T-cell (primary cell): ENCODE results near the gene MRAS. TPM values are rescaled to one million over a fixed set of nuclear protein-coding genes. Genes with fewer than 3 reads are reported as not detected.
A peak's percentile ranks its signal among the peaks of the same experiment; 100 is the strongest.

ENCODE experiments used
- ATAC-seq, 4 experiments: fragments of 200-7000 bp in 3 of 4; fragments of 150-1000 bp in 1 of 4; cut with Tn5 transposase; replicated peaks in 1 of 4; 1 replicate in 3 of 4; 2 replicates in 1 of 4; pipeline ENCODE4 v1.10.0; 2021; ENCODE audit warnings: moderate library complexity in 3 of 4, mild to moderate bottlenecking in 2 of 4, moderate number of reproducible peaks in 1 of 4
- CTCF ChIA-PET, 2 donors: fragments of 300-600 bp; sonication (Branson Sonifier 250); formaldehyde crosslinking; loops; one replicate each; lab custom pipeline; 2022; ENCODE audit warnings: antibody characterized with exemption in 2 of 2; lab: Charles Lee
- POLR2A ChIA-PET, 2 donors: fragments of 300-600 bp; sonication (Branson Sonifier 250); formaldehyde crosslinking; loops; one replicate each; lab custom pipeline; 2022; ENCODE audit warnings: antibody characterized with exemption in 2 of 2; lab: Charles Lee
- DNase-seq, 35 experiments: peaks; one replicate each; pipeline versions ENCODE4 v3.0.0 to v3.0.0-alpha.2; 2013 to 2023
- H3K27ac ChIP-seq: one replicate; pipeline ENCODE4 v1.5.1; 2013; ENCODE audit warnings: low read length
- H3K27me3 ChIP-seq, 2 experiments: replicated peaks in 1 of 2; 1 replicate in 1 of 2; 2 replicates in 1 of 2; pipeline versions ENCODE4 v1.6.1 to v1.7.0; 2013; ENCODE audit warnings: low read length in 1 of 2, mixed read lengths in 1 of 2; ENCODE audit not compliant: control insufficient read depth in 2 of 2, insufficient read depth in 2 of 2; ENCODE audit errors: extremely low read depth in 1 of 2
- H3K36me3 ChIP-seq, 2 donors: 1 replicate in 1 of 2; 2 replicates in 1 of 2; pipeline versions ENCODE4 v1.6.1 to v1.7.0; 2013; ENCODE audit warnings: low read length in 1 of 2; ENCODE audit not compliant: control insufficient read depth in 2 of 2, insufficient read depth in 1 of 2; ENCODE audit errors: extremely low read depth in 1 of 2
- H3K4me1 ChIP-seq, 2 experiments: 1 replicate in 1 of 2; 2 replicates in 1 of 2; pipeline versions ENCODE4 v1.6.1 to v1.7.0; 2013; ENCODE audit warnings: low read length in 2 of 2, mixed read lengths in 1 of 2; ENCODE audit not compliant: insufficient read depth in 2 of 2, control insufficient read depth in 1 of 2; ENCODE audit errors: extremely low read depth in 1 of 2
- H3K4me3 ChIP-seq, 2 donors: 1 replicate in 1 of 2; 2 replicates in 1 of 2; pipeline versions ENCODE4 v1.5.1 to v1.7.0; 2013; ENCODE audit warnings: mild to moderate bottlenecking in 2 of 2, low read length in 1 of 2, moderate library complexity in 1 of 2; ENCODE audit not compliant: control insufficient read depth in 1 of 2; ENCODE audit errors: extremely low read depth in 1 of 2
- H3K9me3 ChIP-seq: 2 replicates; pipeline ENCODE4 v1.7.0; 2013
- H3K27ac Mint-ChIP-seq, 2 donors: one replicate each; pipeline ENCODE4 v1.8.0; 2020 to 2021; ENCODE audit warnings: mild to moderate bottlenecking in 2 of 2, mixed read lengths in 2 of 2
- H3K27me3 Mint-ChIP-seq, 2 donors: one replicate each; pipeline ENCODE4 v1.8.0; 2021 to 2022; ENCODE audit warnings: mixed read lengths in 2 of 2
- H3K36me3 Mint-ChIP-seq: one replicate; pipeline ENCODE4 v1.8.0; 2021; ENCODE audit warnings: mixed read lengths
- H3K4me1 Mint-ChIP-seq, 3 donors: one replicate each; pipeline ENCODE4 v1.8.0; 2020 to 2022; ENCODE audit warnings: mixed read lengths in 3 of 3, mild to moderate bottlenecking in 1 of 3
- H3K4me3 Mint-ChIP-seq, 3 donors: one replicate each; pipeline ENCODE4 v1.8.0; 2020 to 2022; ENCODE audit warnings: mild to moderate bottlenecking in 3 of 3, mixed read lengths in 3 of 3, moderate library complexity in 3 of 3
- H3K9me3 Mint-ChIP-seq, 3 donors: one replicate each; pipeline ENCODE4 v1.8.0; 2020 to 2022; ENCODE audit warnings: mixed read lengths in 3 of 3
- WGBS: methylation state at CpG from one replicate; pipeline ENCODE4 v1.1.5; 2013; ENCODE audit warnings: missing lambda C conversion rate; ENCODE audit not compliant: insufficient coverage; 5-methylcytosine and 5-hydroxymethylcytosine counted together
- total RNA-seq, 35 experiments: library from RNA in 6 of 35; stranded (reverse) in 6 of 35; fragments of 120-200 nt in 1 of 35; gene quantifications; one replicate each; pipeline versions ENCODE4 v1.2.1 to v1.2.4 and lab custom pipeline; 2013 to 2026

Gene MRAS
- total RNA-seq (under 1 TPM in 4 of 5 donors, not detected in 1; 0.28 to 0.49 (median 0.42) TPM), total RNA-seq (lab: John Stamatoyannopoulos, UW) (0 to 33.5 (median 0.18) reads per million in 29 experiments)
- 0.18 TPM for total RNA-seq (2013)

DNA sequence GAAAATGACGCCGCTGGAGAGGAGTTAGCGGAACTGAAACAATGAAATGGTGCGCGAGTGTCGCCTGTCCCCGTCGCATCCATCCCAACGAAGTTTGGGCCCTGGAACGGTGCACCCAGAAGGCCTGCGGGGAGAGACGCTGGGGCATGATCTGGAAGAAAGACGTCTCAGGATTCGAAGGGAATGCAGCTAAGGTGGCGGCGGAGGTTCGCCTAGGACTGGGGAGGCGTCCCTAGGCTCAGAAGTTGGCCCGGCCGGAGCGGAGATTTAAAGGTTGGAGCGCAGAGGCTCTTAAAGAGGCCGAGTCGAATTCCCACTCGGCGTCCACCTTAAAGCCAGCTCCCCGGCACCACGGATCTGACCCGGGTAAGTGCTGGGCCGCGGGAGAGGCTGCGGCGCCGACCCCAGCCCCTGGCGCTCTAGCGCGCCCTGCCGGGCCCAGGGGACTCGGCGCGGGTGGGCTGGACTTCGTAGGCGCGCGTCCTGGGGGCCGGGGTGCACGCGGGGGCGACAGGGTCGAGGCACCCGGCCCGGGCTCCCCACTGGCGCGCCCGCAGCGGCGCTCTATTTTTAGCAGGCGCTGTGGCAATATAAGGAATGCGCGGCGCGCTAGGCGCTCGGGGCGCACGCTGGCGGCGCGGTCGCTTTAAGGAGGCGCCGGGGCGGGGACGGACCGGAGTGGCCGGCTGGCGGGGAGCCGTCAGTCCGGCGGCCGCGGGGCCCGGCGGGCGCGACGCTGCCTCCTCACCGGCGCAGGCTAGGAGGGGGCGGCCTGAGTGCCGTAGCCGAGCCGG is at the start of gene MRAS:
Gene MRAS (plus strand): TSS at position 620 of the 794 bp plus-strand sequence. CDS start 24,305 bp downstream, outside the sequence.
- H3K4me1 Mint-ChIP-seq, result peaks cover 10 to 13% (median 11%) of the 10 kb centered on the region in 3 donors
- H3K9me3 Mint-ChIP-seq, result peaks cover 0 to 3% (median 0%) of the 10 kb centered on the region in 3 donors
- Histone ChIP-seq H3K4me3 (peak within 1 kb of the TSS; percentile 47 to 70), H3K4me1 (peaks cover 0 to 8% of the 10 kb centered on the region in 2 experiments), H3K9me3 (no peaks in the 10 kb centered on the region), H3K27me3 (peaks cover 0 to 49% of the 10 kb centered on the region in 2 experiments), H3K36me3 (no peaks in the 10 kb centered on the region), H3K27ac (no peak within 1 kb of the TSS)
- ChIA-PET CTCF (interaction anchor here in 1 of 2 donors (1.0 kb wide), 1 partner anchor 17 kb away, joined by 5 read pairs; no protein-coding TSS in a partner anchor), POLR2A (no interaction called here)
- WGBS, result under 1% methylated on average over 93 of the region's 93 CpGs
- peaks cover 17 to 46% of the 10 kb centered on the region in 2 donors for H3K27me3 Mint-ChIP-seq
- H3K36me3 Mint-ChIP-seq, result no peaks in the 10 kb centered on the region
- ATAC-seq, result peak; percentile 59 to 82 (median 67)
- peak in 12 of 35 experiments; percentile 1 to 41 (median 15) for DNase-seq
- peak within 1 kb of the TSS in 1 of 2 donors; percentile 27 for H3K27ac Mint-ChIP-seq
- H3K4me3 Mint-ChIP-seq, result peak within 1 kb of the TSS; percentile 82 to 90 (median 88)

DNA sequence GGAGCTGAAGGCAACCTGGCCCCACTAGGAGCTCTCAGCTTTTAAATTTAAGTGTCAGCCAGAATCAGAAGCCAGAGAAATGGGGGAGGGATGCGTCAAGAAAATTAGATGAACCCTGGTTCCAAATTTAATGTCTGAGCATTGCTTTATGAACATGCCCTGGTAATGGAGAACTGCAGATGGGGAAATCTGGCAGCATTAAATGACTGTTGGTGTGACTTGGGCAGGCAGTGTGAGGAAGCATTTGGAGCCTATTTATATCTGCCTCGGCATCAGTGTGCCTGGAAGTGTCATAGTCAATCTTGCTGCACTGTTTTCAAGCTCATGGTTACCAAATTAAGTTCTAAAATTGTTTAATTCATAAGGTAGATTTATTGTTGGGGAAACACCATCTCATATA is 47.7 kb upstream of the MRAS start:
- Histone ChIP-seq H3K9me3 (no peaks in the 10 kb centered on the region), H3K4me1 (no peaks in the 10 kb centered on the region), H3K4me3 (no peak overlapping the region), H3K36me3 (peaks cover 5 to 10% of the 10 kb centered on the region in 2 donors), H3K27me3 (no peaks in the 10 kb centered on the region), H3K27ac (no peak overlapping the region)
- no peak for ATAC-seq
- no peaks in the 10 kb centered on the region for H3K27me3 Mint-ChIP-seq
- peaks cover 17% of the 10 kb centered on the region for H3K36me3 Mint-ChIP-seq
- H3K4me1 Mint-ChIP-seq, result peaks cover 0 to 14% (median 10%) of the 10 kb centered on the region in 3 donors
- H3K27ac Mint-ChIP-seq, result no peak overlapping the region
- WGBS, result 86% methylated on average over 2 of the region's 2 CpGs
- DNase-seq, result no peak
- H3K9me3 Mint-ChIP-seq, result no peaks in the 10 kb centered on the region
- no peak overlapping the region for H3K4me3 Mint-ChIP-seq
- CTCF ChIA-PET, result interaction anchor here in 1 of 2 donors (0.6 kb wide), 1 partner anchor 63 kb away, joined by 4 read pairs; no protein-coding TSS in a partner anchor
- POLR2A ChIA-PET, result no interaction called here

DNA sequence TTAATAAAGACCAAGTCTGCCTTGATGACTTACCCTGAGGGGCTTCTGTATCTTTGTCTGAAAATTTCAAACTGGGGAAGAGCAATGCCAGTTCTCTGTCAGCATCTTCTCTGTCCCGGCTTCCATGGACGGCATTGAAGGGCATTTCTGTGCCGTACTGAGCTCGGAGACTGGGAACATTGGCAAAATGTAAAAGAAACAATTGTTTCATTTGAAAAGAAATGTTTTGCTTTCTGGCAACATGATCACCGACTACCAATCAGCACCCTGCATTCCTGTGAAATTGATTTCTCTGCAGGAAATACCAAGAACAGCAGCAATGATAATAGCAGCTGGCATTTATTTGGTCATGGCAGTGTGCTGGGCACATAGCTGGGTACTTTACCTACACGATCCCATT is 44.9 kb upstream of the MRAS start:
- H3K36me3 Mint-ChIP-seq, result peaks cover 18% of the 10 kb centered on the region
- CTCF ChIA-PET, result no interaction called here
- H3K4me1 ChIP-seq, result no peaks in the 10 kb centered on the region
- WGBS, result 100% methylated on average over 2 of the region's 6 CpGs
- no peaks in the 10 kb centered on the region for H3K4me1 Mint-ChIP-seq
- peaks cover 0 to 2% of the 10 kb centered on the region in 2 experiments for H3K27me3 ChIP-seq
- peaks cover 0 to 5% of the 10 kb centered on the region in 2 donors for H3K27me3 Mint-ChIP-seq
- H3K9me3 ChIP-seq, result peaks cover 3% of the 10 kb centered on the region
- no peak overlapping the region for H3K4me3 ChIP-seq
- H3K9me3 Mint-ChIP-seq, result peaks cover 7 to 13% (median 8%) of the 10 kb centered on the region in 3 donors
- POLR2A ChIA-PET, result no interaction called here
- peaks cover 0 to 3% of the 10 kb centered on the region in 2 donors for H3K36me3 ChIP-seq
- H3K27ac Mint-ChIP-seq, result no peak overlapping the region
- DNase-seq (no peak), ATAC-seq (no peak)
- H3K27ac ChIP-seq, result no peak overlapping the region
- no peak overlapping the region for H3K4me3 Mint-ChIP-seq

DNA sequence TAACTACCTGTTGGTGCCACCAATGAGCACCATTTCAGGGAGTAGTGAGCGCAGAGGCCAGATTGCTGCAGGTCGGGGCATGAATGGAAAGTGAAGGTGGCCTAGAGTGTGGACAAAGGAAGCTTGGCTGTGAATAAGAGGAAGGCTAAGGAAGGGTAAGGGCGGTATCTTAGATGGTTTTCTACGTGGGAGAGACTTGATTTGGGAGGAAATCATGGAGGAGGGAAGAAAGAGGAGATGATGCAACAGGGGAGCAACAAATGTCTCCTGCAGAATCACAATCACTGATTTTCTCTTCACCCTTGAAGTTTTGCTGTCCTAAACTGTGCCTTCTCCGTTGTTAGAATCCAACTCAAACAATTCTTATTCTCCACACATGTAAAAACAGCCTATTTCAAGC is 40.5 kb upstream of the MRAS start:
- H3K4me1 Mint-ChIP-seq, result no peaks in the 10 kb centered on the region
- DNase-seq (no peak), ATAC-seq (no peak)
- H3K4me3 ChIP-seq, result no peak overlapping the region
- peaks cover 0 to 5% of the 10 kb centered on the region in 2 donors for H3K27me3 Mint-ChIP-seq
- no peak overlapping the region for H3K27ac ChIP-seq
- no peak overlapping the region for H3K27ac Mint-ChIP-seq
- H3K9me3 ChIP-seq, result peaks cover 8% of the 10 kb centered on the region
- H3K4me3 Mint-ChIP-seq, result no peak overlapping the region
- peaks cover 23% of the 10 kb centered on the region for H3K36me3 Mint-ChIP-seq
- H3K4me1 ChIP-seq, result no peaks in the 10 kb centered on the region
- no peaks in the 10 kb centered on the region for H3K36me3 ChIP-seq
- H3K9me3 Mint-ChIP-seq, result peaks cover 24 to 41% (median 28%) of the 10 kb centered on the region in 3 donors
- ChIA-PET POLR2A (no interaction called here), CTCF (no interaction called here)
- WGBS, result 84% methylated on average over 5 of the region's 5 CpGs
- H3K27me3 ChIP-seq, result peaks cover 0 to 2% of the 10 kb centered on the region in 2 experiments

- Histone ChIP-seq H3K4me1 (no peaks in the 10 kb centered on the region), H3K9me3 (peaks cover 8% of the 10 kb centered on the region), H3K36me3 (no peaks in the 10 kb centered on the region), H3K4me3 (no peak overlapping the region), H3K27me3 (peaks cover 0 to 2% of the 10 kb centered on the region in 2 experiments), H3K27ac (no peak overlapping the region)
- DNase-seq, result no peak
- ATAC-seq, result no peak
- peaks cover 24 to 41% (median 28%) of the 10 kb centered on the region in 3 donors for H3K9me3 Mint-ChIP-seq
- ChIA-PET CTCF (interaction anchor here in 1 of 2 donors (0.6 to 0.7 kb wide), 2 partner anchors 12 to 350 kb away, joined by 4 to 7 read pairs; no protein-coding TSS in a partner anchor), POLR2A (no interaction called here)
- peaks cover 0 to 5% of the 10 kb centered on the region in 2 donors for H3K27me3 Mint-ChIP-seq
- H3K4me3 Mint-ChIP-seq, result no peak overlapping the region
- no peak overlapping the region for H3K27ac Mint-ChIP-seq
- peaks cover 23% of the 10 kb centered on the region for H3K36me3 Mint-ChIP-seq
- no peaks in the 10 kb centered on the region for H3K4me1 Mint-ChIP-seq
Measured at GRCh38 chr3:138308783-138309182, 39.6 kb upstream of the MRAS start.

DNA sequence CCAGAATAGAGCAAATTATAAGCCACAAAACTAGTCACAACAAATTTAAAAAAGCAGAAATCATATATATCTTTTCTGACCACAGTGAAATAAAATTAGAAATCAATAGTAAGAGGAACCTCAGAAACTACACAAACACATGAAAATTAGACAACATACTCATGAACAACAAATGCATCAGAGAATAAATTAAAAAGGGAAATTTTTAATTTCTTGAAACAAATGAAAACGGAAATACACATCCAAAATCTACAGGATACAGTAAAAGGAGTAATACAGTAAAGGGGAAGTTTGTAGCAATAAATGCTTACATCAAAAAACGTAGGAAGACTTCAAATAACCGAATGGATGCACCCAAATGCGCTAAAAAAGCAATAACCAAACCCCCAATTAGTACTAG is 37.9 kb upstream of the MRAS start:
- no peak overlapping the region for H3K27ac Mint-ChIP-seq
- H3K4me3 ChIP-seq, result no peak overlapping the region
- no peak for ATAC-seq
- peaks cover 0 to 2% of the 10 kb centered on the region in 2 experiments for H3K27me3 ChIP-seq
- H3K4me1 Mint-ChIP-seq, result no peaks in the 10 kb centered on the region
- peaks cover 8% of the 10 kb centered on the region for H3K9me3 ChIP-seq
- POLR2A ChIA-PET, result no interaction called here
- H3K4me1 ChIP-seq, result no peaks in the 10 kb centered on the region
- WGBS, result no CpG with 5 or more reads among the region's 4 CpGs
- no peak overlapping the region for H3K27ac ChIP-seq
- no peak overlapping the region for H3K4me3 Mint-ChIP-seq
- DNase-seq, result no peak
- peaks cover 0 to 5% of the 10 kb centered on the region in 2 donors for H3K27me3 Mint-ChIP-seq
- H3K9me3 Mint-ChIP-seq, result peaks cover 24 to 41% (median 28%) of the 10 kb centered on the region in 3 donors
- peaks cover 20% of the 10 kb centered on the region for H3K36me3 Mint-ChIP-seq
- no peaks in the 10 kb centered on the region for H3K36me3 ChIP-seq
- CTCF ChIA-PET, result no interaction called here
